GM19438 (cell line): ENCODE data around the gene ENOX1.
"Not testable (repeated sequence)": the region's sequence is repeated elsewhere in the genome, so short reads cannot be mapped to it uniquely, and the experiment has no call there.

Source experiments
- ATAC-seq: cut with Tn5 transposase; IDR thresholded peaks from one replicate; pipeline ENCODE4 v1.9.1; 2021; ENCODE audit warnings: low read depth; ENCODE audit not compliant: unreplicated experiment

ENOX1 gene

DNA sequence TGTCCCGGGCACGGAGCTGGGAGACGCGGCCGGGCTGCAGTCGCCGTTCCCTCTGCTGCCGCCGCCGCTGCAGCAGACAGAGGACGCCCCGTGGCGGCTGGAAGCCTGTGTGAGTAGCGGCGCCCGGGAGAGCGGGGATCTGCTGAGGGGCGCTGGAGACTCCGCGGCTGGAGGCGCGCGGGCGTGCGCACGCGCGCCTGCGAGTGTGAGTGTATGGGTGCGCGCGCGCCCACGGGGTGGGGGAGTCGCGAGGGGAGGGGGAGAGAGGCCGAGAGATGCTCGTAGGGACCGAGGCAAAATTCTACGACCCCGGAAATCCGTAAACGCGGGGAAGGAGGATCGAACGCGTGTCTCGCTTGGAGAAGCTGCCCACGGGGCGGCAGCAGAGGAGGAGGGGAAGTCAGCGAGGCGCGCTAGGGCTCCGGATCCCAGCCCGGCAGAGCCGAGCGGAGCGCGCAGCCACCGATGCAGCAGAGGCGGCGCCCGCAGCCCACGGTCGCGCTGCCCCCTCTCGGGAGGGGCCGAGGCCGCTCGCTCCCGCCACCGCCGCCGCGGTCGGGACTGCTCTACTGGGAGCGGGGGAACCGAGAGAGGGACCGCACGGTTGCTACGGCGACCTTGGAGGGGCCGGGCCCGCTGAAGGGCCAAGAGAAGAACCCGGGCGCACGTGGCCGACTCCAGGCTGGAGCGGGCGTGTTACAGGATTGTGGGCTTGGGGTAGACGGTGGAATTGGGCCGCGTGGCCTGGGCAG lies at the start of gene ENOX1:
Gene ENOX1 (minus strand): TSS at position 207 of the 752 bp plus-strand sequence.
- ATAC-seq, result peak; percentile 54

DNA sequence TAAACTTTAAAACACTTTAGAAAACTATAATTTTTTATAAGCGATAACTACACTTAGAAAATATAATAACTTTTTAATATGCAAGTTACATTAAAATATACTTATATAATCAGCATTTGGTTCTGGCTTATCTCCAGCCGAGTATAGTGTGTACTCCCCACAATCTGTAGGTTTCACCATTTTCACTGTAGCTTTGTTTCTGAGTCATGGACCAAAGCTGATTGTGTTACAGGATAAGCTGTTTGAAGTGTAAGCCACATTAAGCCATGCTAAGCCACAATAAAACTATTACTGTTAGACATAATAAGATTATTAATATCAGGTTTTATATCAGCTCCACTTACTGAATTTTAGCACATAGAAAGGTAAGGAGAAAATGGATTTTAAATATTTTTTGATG lies 48.9 kb upstream of the ENOX1 start:
- ATAC-seq, result no peak

DNA sequence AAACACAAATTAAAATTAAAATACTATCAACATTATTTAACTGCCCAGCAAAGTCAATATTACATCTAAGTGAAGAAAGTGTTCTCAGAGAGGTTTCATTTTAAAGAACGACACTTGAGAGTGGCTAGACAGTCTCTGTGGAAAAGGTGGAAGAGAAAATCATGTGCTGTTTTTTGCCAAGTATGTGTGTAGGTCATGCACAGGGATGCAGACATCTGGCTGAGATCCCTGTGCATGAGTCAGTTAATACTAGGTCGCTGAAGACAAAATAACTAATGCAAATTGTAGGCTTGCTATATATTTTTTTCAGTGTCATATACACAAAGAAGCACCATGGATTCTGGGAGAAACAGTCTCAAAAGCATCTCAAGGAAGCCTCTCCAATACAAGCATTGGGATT lies 44.3 kb upstream of the ENOX1 start:
- no peak for ATAC-seq

DNA sequence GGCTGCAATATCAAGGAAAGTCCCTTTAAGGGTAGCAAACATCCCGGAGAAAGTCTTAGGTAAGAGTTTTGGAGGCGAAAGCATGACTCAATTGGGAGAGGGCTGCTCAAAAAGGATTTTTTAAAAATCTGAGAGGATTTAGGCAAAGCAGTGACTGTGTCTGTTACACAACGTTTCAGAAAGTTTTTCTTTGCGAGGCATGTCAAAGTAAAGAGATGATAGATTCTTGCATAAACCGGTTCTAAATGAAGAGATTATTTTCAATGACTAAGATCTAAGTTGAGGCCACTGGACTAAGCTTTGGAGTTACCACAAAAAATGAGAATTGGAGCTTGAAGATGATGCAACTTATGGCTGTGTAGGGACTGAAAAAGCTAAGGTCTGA lies 43.7 kb upstream of the ENOX1 start:
- ATAC-seq, result no peak

DNA sequence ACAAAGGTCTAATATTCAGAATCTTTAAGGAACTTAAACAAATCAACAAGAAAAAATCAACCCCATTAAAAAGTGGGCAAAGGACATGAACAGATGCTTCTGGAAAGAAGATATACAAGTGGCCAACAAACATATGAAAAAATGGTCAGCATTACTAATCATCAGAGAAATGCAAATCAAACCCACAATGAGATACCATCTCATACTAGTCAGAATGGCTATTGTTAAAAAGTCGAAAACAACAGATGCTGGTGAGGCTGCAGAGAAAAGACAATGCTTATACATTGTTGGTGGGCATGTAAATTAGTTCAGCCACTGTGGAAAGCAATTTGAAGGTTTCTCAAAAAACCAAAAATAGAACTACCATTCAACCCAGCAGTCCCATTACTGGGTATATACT lies 37.9 kb upstream of the ENOX1 start:
- ATAC-seq, result not testable (repeated sequence)

DNA sequence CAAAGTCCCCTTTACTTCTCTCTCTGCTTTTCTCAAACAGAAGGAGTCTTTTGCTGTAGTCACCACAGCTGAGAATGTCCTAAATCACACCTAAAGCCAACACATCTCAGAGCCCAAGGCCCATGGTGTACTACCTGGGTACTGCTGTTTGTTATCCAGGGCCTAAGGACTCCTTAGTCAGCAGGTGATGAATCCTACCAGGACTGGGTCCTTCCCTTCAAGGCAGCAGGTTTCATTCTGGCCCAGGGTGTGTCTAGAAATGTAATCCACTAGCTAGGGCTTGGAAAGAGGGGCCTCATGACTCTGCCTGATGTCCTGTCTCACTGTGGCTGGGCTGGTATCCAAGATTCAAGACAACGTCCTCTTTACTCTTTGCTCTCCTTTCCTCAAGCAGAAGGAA lies 36.2 kb upstream of the ENOX1 start:
- ATAC-seq, result no peak

DNA sequence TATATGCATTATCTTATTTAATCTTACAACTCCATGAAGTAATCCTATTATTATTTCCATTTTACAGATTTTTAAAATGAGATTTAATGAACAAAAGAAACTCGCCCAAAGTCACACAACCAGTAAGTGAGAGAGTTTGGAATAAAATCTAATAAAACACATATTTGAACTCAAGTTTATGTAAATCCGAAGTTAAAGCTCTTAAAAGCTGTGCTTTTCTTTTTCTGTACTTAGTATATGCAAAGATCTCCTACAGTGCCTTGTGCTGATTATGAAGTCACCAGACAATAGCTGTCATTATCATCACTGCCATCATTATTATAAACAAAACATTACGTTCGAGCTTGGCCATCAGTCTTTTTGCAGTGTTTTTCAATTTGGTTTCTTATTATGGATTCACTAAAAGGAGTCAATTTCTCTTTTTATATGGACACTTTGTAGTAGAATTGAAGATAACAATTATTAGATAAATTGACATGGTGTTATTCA lies 29.7 kb upstream of the ENOX1 start:
- no peak for ATAC-seq

DNA sequence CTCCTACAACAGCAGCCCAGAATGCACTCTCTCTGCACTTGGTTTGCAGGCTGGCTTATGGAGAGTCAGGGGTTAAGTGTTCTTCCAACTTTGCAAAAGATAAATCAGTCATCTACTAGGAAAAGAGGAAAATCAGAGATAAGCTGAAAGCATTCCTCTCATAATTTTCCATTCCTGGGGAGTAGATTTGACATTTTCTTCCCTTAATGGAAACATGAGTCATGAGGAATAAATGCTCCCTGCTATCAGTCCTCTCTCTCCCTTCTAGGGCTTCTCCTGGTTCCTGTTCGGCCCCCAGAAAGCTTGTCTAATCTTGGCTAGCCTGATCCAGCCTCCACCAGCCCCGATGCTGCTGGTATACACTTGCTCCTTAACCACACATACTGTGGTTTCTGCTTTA lies 28.4 kb upstream of the ENOX1 start:
- no peak for ATAC-seq

DNA sequence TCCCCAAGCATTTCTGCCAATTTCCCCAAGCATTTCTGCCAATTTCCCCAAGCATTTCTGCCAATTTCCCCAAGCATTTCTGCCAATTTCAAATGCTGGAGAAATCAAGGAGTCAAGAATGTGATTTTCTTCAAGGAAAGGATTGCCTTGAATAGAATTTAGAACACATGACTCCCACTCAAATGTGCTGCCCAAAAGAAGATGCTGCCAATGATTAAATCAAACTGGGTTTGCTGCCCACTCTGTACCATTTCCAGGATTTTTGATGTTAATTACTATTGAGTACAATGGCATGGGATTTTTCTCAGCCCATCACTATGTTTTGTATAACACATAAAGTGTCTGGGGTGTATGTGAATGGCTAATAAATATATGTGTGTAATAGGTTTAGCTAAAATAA lies 21.9 kb upstream of the ENOX1 start:
- no peak for ATAC-seq

DNA sequence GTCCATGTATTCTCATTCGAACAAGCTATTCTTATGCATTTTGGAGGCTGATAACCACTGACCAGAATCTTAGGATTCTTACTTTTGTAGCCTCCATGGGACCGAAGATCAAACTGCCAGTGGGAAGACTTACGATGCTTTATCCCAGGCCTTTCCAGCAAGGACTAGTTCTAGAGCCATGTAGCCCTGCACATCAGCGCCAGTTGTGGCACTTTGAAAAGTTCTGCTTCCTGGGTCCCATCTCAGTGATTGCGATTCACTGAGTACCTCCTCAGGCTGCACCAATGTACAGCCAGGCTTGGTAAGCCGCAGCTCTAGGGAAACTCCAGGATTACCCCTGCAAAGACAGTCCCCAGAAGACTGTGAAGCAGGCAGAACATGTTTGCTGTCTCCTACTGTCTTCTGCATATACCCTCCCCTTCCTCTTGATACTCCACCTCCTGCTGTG lies 18.9 kb upstream of the ENOX1 start:
- ATAC-seq, result no peak

DNA sequence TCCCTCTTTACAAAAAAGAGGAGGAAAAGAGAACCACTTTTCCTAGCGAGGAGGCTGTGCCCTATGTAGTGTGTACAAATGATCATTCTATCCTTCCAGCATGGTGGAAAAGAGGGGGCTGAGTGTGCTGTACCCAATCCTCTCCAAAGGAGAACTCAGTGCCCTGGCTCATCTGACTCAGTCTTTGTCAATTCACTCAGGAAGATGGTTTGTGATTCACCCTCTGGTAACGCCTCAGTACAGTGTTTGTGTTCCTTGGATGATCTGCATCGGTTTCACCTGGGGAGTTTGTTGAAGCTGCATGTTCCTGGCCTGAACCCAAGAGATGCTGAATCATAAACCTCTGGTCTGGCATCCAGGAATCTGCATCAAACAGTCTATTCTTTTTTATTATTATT lies 18.3 kb upstream of the ENOX1 start:
- ATAC-seq, result no peak

DNA sequence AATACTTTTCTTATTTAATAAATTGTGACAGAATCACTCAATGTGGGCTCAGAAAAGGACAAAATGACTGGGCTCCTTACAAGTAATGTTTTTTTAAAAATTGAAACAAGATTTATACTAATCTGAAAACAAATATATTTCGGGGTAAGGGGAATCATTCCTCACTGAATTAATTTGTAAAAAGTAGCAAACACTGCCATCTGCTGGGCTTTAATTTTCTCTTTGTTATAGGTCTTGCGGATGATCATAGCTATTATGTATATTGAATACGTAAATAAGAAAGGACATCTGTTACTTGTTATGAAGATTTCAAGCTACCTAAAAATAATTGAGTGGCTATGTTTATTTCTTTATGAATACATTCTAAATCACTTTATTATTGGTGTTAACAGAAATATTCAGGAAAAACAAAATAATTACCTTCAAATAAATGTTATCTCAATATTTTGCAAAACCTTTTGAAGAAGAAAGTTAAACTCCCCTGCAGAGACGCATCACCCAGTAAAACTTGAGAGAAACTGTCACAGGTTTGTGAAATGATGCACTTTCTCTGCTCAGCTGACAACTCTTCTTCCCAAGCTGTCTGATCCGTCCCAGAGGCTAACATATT lies 17.8 kb upstream of the ENOX1 start:
- ATAC-seq, result no peak

DNA sequence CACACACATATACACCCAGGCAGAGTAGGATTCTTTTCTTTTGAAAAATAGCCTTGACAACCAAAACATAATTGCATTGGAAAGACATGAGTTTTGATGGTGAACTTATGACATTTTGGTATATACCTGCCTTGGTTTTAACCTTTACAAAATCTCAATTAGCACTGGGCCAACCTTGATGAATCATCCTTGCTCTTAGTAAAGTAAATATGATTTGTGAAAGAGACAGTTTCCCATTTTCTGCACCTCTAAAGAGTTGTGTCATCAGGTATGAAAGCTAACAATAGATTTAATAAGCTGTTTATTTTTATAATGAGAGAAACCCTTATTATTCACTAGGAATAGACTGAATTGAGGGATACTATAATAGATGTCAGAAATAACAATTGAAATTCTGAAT lies 15.7 kb upstream of the ENOX1 start:
- ATAC-seq, result no peak

DNA sequence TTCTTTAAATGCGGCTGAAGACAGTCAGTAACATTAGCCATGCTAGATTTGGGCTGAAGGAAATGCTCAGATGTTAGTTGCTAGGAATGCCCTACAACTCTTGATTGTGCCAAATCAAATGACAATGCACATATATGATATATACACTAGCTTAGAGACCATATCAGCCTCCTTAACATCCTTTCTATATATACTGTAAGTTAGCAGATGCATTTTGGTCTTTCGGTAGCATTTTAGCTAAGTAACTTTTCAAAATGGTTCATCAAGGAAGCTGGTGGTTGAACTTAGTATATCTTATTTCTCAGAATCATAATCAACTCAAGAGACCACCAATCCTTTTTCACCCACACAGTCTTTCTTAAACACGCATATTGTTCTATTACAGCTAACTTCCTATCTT lies 14.1 kb upstream of the ENOX1 start:
- ATAC-seq, result no peak

DNA sequence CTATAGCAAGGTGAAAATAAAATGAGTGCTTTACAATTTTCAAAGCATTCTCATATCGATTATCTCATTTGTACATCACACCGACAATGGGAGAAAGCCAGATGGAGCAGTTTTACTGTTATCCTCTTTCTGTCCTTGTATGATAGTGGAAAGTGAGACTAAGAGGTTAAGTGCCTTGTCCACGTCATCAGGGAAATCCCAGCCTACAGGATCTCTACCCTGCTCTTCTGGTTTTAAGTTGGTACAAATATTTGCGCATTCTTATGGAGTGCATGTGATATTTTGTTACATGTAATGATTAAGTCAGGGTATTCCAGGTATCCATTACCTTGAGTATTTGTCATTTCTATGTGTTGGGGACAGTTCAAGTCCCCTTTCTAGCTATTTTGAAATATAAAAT lies 12.4 kb upstream of the ENOX1 start:
- ATAC-seq, result no peak

DNA sequence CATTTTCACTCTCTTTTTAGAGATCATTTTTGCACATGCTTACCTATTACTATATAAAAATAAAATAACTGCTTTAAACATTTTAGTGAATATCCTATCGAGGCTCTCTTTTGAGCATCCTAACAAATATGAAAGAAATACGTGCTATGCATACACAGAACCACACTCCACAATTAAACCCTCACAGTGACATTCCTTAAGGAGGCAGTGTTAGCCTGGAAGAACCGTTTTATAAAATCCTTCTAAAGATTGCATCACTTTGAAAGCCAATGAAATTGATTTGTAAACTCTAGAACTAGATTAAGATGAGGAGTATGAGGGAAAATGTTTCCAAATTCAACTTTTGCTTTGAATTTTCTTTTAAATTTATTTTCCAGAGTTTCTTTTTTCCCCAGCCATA lies 11.1 kb upstream of the ENOX1 start:
- ATAC-seq, result no peak

DNA sequence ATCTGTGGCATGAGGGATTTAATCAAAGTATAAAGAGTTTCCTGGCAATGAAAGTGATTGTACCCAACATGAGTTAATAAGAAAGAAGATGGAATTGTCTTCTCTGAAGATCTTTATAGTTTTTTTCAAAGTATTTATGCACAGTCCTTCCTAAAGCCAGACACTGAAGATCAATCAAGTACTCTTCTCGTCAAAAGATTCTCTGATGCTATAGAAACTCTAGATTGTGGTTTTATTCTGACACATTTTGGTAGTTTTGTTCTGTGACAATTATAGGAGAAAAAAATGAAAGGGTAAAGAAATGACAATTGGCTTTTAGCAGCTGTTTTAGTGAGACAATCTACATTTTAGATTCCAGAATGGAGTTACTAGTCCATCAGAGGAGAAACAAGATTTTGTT lies 10.4 kb upstream of the ENOX1 start:
- ATAC-seq, result no peak

DNA sequence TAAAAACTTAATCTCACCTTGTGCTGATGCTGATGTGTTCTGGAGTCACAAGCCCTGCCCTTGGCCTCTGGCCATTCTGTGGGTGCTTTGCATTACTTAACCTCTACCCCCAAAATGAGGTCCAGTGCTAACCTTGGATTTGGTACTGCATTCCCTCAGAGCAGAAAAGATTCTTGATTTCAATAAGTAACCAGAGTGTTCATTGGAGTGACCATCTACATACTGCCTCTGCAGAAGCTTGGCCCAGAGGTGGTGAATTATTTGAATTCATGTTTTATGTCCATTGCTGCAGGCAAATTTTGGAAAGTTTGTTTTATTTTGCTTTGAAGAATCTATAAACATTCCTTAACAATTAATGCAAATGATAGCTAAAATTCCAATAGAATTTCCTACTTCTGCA lies 7.6 kb upstream of the ENOX1 start:
- no peak for ATAC-seq

DNA sequence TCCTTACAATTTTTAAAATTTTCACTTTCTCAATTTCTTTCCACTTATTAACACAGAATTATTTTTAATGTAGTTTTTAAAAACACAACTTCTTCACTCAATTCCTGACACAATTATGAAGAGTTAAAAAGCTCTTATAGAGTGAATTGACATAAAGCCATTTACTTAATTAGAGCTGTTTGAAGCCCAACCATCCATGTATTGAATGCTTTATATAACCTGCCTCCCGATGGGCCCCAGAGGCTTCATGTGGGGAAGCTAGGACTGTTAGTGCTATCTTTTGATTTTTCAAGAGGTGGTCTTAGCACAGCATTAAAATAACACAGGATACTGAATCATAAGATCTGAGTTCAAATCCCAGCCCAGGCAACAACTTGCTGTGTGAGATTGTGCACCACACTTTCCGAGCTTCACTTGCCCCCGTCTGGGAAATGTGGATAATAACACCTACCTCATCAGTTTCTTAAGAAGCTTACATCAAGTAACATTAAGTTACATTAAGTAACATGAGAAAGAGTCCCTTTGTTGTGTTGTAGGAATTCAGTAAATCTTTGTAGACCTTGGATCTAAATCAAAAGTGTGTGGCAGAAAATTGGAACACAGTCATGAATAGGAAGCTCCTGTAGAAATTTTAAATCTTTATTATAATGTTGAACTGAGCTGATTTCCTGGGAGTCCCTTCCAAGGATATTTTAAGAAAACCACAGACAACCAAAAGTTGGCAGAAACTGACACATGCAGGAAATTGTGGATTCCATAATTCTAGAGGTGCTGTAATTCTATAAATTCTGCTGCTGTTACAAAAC lies 5.5 kb upstream of the ENOX1 start:
- no peak for ATAC-seq

DNA sequence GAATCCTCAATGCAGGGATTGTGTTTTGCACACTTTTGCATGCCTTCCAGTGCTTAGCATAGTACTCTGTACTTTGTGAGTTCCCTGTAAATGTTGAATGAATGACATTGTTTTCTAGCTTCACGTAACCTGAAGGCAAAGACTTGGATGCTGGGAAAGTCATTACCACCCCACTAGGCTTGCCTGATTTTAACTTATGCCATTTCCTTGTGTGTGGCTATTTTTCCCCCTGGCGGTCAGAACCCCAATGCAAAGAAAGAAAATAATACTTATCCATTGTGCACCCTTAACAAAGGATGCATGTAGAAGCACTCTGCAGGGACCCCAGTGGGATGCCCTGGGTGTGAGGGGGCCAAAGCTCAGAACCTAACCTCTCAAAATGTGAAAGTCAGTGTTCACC lies 1.2 kb upstream of the ENOX1 start:
- ATAC-seq, result no peak

DNA sequence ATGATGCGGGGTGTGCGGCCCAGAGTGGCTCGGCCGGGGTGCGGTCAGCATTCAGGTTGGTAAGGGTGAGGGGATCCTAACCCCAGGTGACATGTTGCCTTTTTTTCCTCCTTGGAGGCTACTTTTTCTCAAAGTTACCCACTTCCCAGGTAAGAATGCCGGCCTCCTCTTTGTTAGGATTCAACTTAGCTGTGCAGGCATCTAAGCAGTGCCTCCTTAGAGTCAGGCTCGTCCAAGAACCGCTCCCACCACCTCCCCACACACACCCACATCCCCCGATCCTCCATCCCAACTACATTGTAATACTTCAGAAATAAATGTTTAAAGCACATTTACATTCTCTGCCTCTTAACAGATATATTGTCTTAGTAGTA lies 733 bp upstream of the ENOX1 start:
- no peak for ATAC-seq

DNA sequence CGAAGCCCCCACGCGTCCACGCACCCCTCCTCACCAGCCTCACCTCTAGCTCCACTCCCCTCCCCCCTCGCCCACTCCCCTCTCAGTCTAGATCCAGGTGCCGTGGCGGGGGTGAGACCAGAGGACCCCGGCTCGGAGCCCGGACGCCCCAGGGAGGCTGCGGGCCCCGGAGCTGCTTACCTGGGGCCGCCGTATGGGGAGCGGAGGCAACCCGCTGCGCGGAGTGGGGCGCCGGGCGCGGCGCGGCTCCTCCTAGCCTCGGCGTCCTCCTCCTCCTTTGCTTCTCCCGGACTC lies 353 bp downstream of the ENOX1 start:
- ATAC-seq, result no peak
